H9 (cell line): ENCODE measurements around the gene EVI5L. TPM values are rescaled to one million over a fixed set of nuclear protein-coding genes. Genes with fewer than 3 reads are reported as not detected.

Experiments
- DNase-seq: peaks from one replicate; pipeline ENCODE4 v3.0.0-alpha.2; 2017
- H2AFZ ChIP-seq: one replicate; pipeline ENCODE4 v1.6.1; 2013; ENCODE audit warnings: mild to moderate bottlenecking, low read length, control low read depth, moderate library complexity
- H2AK5ac ChIP-seq: 2 replicates; pipeline ENCODE4 v1.6.1; 2013; ENCODE audit warnings: low read length, control low read depth, mixed read lengths; ENCODE audit not compliant: insufficient read length
- H2BK120ac ChIP-seq: one replicate; pipeline ENCODE4 v1.6.1; 2013; ENCODE audit warnings: low read depth, mild to moderate bottlenecking, low read length, control low read depth, inconsistent platforms; ENCODE audit not compliant: poor library complexity, severe bottlenecking
- H2BK12ac ChIP-seq: 2 replicates; pipeline ENCODE4 v1.6.1; 2013; ENCODE audit warnings: low read length, control low read depth, mixed read lengths, low read depth; ENCODE audit not compliant: insufficient read length
- H2BK15ac ChIP-seq: 2 replicates; pipeline ENCODE4 v1.6.1; 2013; ENCODE audit warnings: low read depth, low read length, control low read depth
- H2BK20ac ChIP-seq: one replicate; pipeline ENCODE4 v1.6.1; 2013; ENCODE audit warnings: low read depth, mild to moderate bottlenecking, low read length, control low read depth, inconsistent platforms; ENCODE audit not compliant: poor library complexity, severe bottlenecking
- H2BK5ac ChIP-seq: 2 replicates; pipeline ENCODE4 v1.6.1; 2013; ENCODE audit warnings: low read length, control low read depth, mixed read lengths; ENCODE audit not compliant: insufficient read length
- H3K14ac ChIP-seq: 2 replicates; pipeline ENCODE4 v1.6.1; 2013; ENCODE audit warnings: low read length, control low read depth; ENCODE audit not compliant: insufficient read depth
- H3K18ac ChIP-seq: 2 replicates; pipeline ENCODE4 v1.6.1; 2013; ENCODE audit warnings: low read depth, mild to moderate bottlenecking, mixed read lengths, low read length, control low read depth; ENCODE audit not compliant: insufficient read length
- H3K23ac ChIP-seq: 2 replicates; pipeline ENCODE4 v1.6.1; 2013; ENCODE audit warnings: low read length, control low read depth, mixed read lengths, low read depth; ENCODE audit not compliant: insufficient read length
- H3K23me2 ChIP-seq: 2 replicates; pipeline ENCODE4 v1.6.1; 2013; ENCODE audit warnings: low read depth, mild to moderate bottlenecking, mixed read lengths, low read length, control low read depth; ENCODE audit not compliant: insufficient read length, poor library complexity, severe bottlenecking
- H3K27ac ChIP-seq: 2 replicates; pipeline ENCODE4 v1.5.1; 2013; ENCODE audit warnings: low read length, control low read depth, mixed read lengths, low read depth; ENCODE audit not compliant: insufficient read length
- H3K27me3 ChIP-seq: 2 replicates; pipeline ENCODE4 v1.6.1; 2013; ENCODE audit warnings: low read length, control low read depth, inconsistent platforms; ENCODE audit not compliant: insufficient read depth
- H3K4ac ChIP-seq: 2 replicates; pipeline ENCODE4 v1.6.1; 2013; ENCODE audit warnings: low read depth, mild to moderate bottlenecking, control low read depth, inconsistent platforms, low read length, moderate library complexity
- H3K4me1 ChIP-seq: 2 replicates; pipeline ENCODE4 v1.6.1; 2013; ENCODE audit warnings: low read length, control low read depth, inconsistent platforms; ENCODE audit not compliant: insufficient read depth
- H3K4me2 ChIP-seq: 2 replicates; pipeline ENCODE4 v1.6.1; 2013; ENCODE audit warnings: low read length, control low read depth, mixed read lengths; ENCODE audit not compliant: insufficient read length, insufficient read depth
- H3K56ac ChIP-seq: 2 replicates; pipeline ENCODE4 v1.6.1; 2013; ENCODE audit warnings: low read depth, mild to moderate bottlenecking, mixed read lengths, low read length, control low read depth; ENCODE audit not compliant: insufficient read length
- H3K79me1 ChIP-seq: 2 replicates; pipeline ENCODE4 v1.6.1; 2013; ENCODE audit warnings: low read depth, mild to moderate bottlenecking, moderate library complexity, low read length, control low read depth, inconsistent platforms; ENCODE audit not compliant: insufficient read depth, poor library complexity, severe bottlenecking
- H3K79me2 ChIP-seq: 2 replicates; pipeline ENCODE4 v1.6.1; 2013; ENCODE audit warnings: low read length, control low read depth, inconsistent platforms; ENCODE audit not compliant: insufficient read depth
- H3K9ac ChIP-seq: 2 replicates; pipeline ENCODE4 v1.6.1; 2013; ENCODE audit warnings: low read length, control low read depth, mixed read lengths; ENCODE audit not compliant: insufficient read length; ENCODE audit errors: extremely low read depth
- H3K9me3 ChIP-seq: one replicate; pipeline ENCODE4 v1.6.1; 2013; ENCODE audit warnings: low read depth, low read length, inconsistent platforms; ENCODE audit not compliant: control insufficient read depth
- H3T11ph ChIP-seq: one replicate; pipeline ENCODE4 v1.6.1; 2013; ENCODE audit warnings: mild to moderate bottlenecking, low read length, control low read depth, inconsistent platforms
- H4K20me1 ChIP-seq: one replicate; pipeline ENCODE4 v1.6.1; 2013; ENCODE audit not compliant: control insufficient read depth, insufficient read length, insufficient read depth
- H4K5ac ChIP-seq: 2 replicates; pipeline ENCODE4 v1.6.1; 2013; ENCODE audit warnings: low read depth, mild to moderate bottlenecking, mixed read lengths, low read length, control low read depth; ENCODE audit not compliant: insufficient read length
- H4K8ac ChIP-seq: replicated peaks from 2 replicates; pipeline ENCODE4 v1.6.1; 2013; ENCODE audit warnings: low read length, control low read depth, mixed read lengths, low read depth; ENCODE audit not compliant: insufficient read length
- H4K91ac ChIP-seq: 2 replicates; pipeline ENCODE4 v1.6.1; 2013; ENCODE audit warnings: low read depth, mild to moderate bottlenecking, moderate library complexity, mixed read lengths, low read length, control low read depth; ENCODE audit not compliant: insufficient read length
- H3K27ac Mint-ChIP-seq, 3 experiments: 2 replicates in 2 of 3; 3 replicates in 1 of 3; pipeline ENCODE4 v1.8.0; 2020 to 2021; ENCODE audit warnings: mixed read lengths in 3 of 3, mild to moderate bottlenecking in 1 of 3, moderate library complexity in 1 of 3
- H3K27me3 Mint-ChIP-seq: 2 replicates; pipeline ENCODE4 v1.8.0; 2021; ENCODE audit warnings: low read depth, mild to moderate bottlenecking, moderate library complexity, mixed read lengths
- H3K36me3 Mint-ChIP-seq, 3 experiments: 2 replicates in 2 of 3; 3 replicates in 1 of 3; pipeline ENCODE4 v1.8.0; 2020 to 2021; ENCODE audit warnings: low read depth in 3 of 3, mixed read lengths in 3 of 3; ENCODE audit not compliant: insufficient read depth in 1 of 3
- H3K4me1 Mint-ChIP-seq, 2 experiments: 2 replicates each; pipeline ENCODE4 v1.8.0; 2020; ENCODE audit warnings: mixed read lengths in 2 of 2
- H3K4me3 Mint-ChIP-seq, 2 experiments: 2 replicates in 1 of 2; 3 replicates in 1 of 2; pipeline ENCODE4 v1.8.0; 2020 to 2021; ENCODE audit warnings: mild to moderate bottlenecking in 2 of 2, mixed read lengths in 2 of 2, moderate library complexity in 1 of 2
- H3K9me3 Mint-ChIP-seq, 2 experiments: 2 replicates in 1 of 2; 3 replicates in 1 of 2; pipeline ENCODE4 v1.8.0; 2020; ENCODE audit warnings: mild to moderate bottlenecking in 2 of 2, mixed read lengths in 2 of 2, moderate library complexity in 1 of 2
- WGBS: extraction: QIAGEN DNeasy Blood & Tissue Kit; methylation state at CpG from one replicate; pipeline ENCODE4 v1.1.7; 2013; ENCODE audit warnings: missing lambda C conversion rate, low lambda C conversion rate, mixed read lengths; ENCODE audit not compliant: insufficient read length; ENCODE audit errors: extremely low coverage; 5-methylcytosine and 5-hydroxymethylcytosine counted together
- total RNA-seq: library from RNA; stranded (reverse); gene quantifications from 2 replicates; pipeline ENCODE4 v1.2.1, GENCODE V29; 2021
- TF ChIP-seq, protein P1 (sequence below): fragments of 200-600 bp; sonication (generic); conservative IDR thresholded peaks from 3 replicates; pipeline ENCODE4 v1.8.0; 2021; ENCODE audit warnings: antibody characterized with exemption, mild to moderate bottlenecking

The EVI5L gene
- total RNA-seq, 1 experiment from 2014 or later, result 7.1 TPM

DNA sequence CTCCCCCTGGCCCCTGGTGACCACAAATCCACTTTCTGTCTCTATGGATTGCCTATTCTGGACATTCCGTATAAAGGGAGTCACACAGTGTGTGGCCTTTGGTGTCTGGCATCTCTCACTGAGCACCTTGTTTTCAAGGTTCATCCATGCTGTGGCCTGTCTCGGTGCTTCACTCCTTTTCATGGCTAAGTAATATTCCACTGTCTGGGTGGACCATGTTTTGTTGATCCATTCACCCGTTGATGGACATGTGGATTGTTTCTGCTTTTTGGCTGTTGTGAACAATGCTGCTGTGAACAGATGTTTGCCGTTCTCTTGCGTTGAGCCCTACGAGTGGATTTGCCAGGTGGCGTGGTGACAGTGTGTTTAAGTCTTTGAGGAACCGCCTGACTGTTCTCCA is 10.6 kb downstream of the EVI5L start:
- Histone ChIP-seq H4K8ac (no peak overlapping the region), H3K27ac (no peak overlapping the region), H3K56ac (no peak overlapping the region), H3T11ph (no peak overlapping the region), H3K23ac (no peak overlapping the region), H3K9ac (no peak overlapping the region), H3K4ac (no peak overlapping the region), H2BK15ac (no peak overlapping the region), H2AK5ac (no peak overlapping the region), H3K18ac (no peak overlapping the region), H2AFZ (no peak overlapping the region), H3K4me1 (no peaks in the 10 kb centered on the region), H3K23me2 (no peaks in the 10 kb centered on the region), H2BK12ac (no peak overlapping the region), H3K79me2 (no peaks in the 10 kb centered on the region), H2BK120ac (no peak overlapping the region), H3K79me1 (no peaks in the 10 kb centered on the region), H3K14ac (no peak overlapping the region), H4K91ac (no peak overlapping the region), H3K27me3 (no peaks in the 10 kb centered on the region), H3K4me2 (no peak overlapping the region), H4K5ac (no peak overlapping the region), H3K9me3 (no peaks in the 10 kb centered on the region), H2BK5ac (no peak overlapping the region), H4K20me1 (peaks cover 5% of the 10 kb centered on the region), H2BK20ac (no peak overlapping the region)
- TF ChIP-seq, protein P1, sequence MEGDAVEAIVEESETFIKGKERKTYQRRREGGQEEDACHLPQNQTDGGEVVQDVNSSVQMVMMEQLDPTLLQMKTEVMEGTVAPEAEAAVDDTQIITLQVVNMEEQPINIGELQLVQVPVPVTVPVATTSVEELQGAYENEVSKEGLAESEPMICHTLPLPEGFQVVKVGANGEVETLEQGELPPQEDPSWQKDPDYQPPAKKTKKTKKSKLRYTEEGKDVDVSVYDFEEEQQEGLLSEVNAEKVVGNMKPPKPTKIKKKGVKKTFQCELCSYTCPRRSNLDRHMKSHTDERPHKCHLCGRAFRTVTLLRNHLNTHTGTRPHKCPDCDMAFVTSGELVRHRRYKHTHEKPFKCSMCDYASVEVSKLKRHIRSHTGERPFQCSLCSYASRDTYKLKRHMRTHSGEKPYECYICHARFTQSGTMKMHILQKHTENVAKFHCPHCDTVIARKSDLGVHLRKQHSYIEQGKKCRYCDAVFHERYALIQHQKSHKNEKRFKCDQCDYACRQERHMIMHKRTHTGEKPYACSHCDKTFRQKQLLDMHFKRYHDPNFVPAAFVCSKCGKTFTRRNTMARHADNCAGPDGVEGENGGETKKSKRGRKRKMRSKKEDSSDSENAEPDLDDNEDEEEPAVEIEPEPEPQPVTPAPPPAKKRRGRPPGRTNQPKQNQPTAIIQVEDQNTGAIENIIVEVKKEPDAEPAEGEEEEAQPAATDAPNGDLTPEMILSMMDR, result no peak
- Mint-ChIP-seq H3K9me3 (peaks cover 0 to 3% of the 10 kb centered on the region in 2 experiments; a peak in 1 of 5 replicates), H3K27me3 (peaks cover 43% of the 10 kb centered on the region), H3K36me3 (no peaks in the 10 kb centered on the region), H3K4me1 (no peaks in the 10 kb centered on the region), H3K27ac (no peak overlapping the region), H3K4me3 (no peak overlapping the region)
- no CpG with 5 or more reads among the region's 8 CpGs for WGBS
- no peak for DNase-seq
